Neuron (in vitro differentiated cells): Measurements from ENCODE around the gene ASIP.
"Not testable (repeated sequence)": the region's sequence is repeated elsewhere in the genome, so short reads cannot be mapped to it uniquely, and the experiment has no call there.

Experiments
- H2AFZ ChIP-seq: one replicate; pipeline ENCODE4 v1.6.1; 2013; ENCODE audit warnings: low read depth, mild to moderate bottlenecking, inconsistent platforms, low read length, moderate library complexity
- H3K27me3 ChIP-seq: one replicate; pipeline ENCODE4 v1.6.1; 2013; ENCODE audit warnings: low read length; ENCODE audit not compliant: insufficient read depth
- H3K36me3 ChIP-seq: one replicate; pipeline ENCODE4 v1.6.1; 2013; ENCODE audit warnings: low read length; ENCODE audit not compliant: insufficient read depth
- H3K4me1 ChIP-seq: one replicate; pipeline ENCODE4 v1.6.1; 2013; ENCODE audit warnings: low read length; ENCODE audit not compliant: insufficient read depth
- H3K4me3 ChIP-seq: 2 replicates; pipeline ENCODE4 v1.5.1; 2013; ENCODE audit warnings: mild to moderate bottlenecking, low read length, moderate library complexity
- H3K9me3 ChIP-seq: one replicate; pipeline ENCODE4 v1.6.1; 2013; ENCODE audit warnings: low read length

The ASIP gene

DNA sequence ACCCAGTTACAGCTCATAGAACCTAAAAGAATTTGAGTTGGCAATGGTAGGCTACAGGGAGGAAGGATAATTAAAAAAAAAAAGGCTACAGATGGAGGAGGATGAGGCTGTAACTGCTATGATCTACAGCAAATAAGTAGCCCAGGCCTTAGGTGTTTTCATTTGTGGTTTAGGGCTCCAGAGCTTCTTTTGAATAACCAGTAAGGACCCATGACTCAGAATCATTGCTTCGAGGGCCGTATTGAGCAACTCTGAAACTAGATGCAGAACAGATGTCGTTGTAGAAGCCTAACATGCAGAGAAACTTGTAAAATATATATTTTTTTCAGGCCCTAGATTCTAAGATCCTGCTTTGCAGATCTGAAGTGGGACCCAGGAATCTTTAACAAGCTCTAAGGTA is 19.0 kb upstream of the ASIP start:
- Histone ChIP-seq H3K36me3 (no peaks in the 10 kb centered on the region), H3K27me3 (peaks cover 5% of the 10 kb centered on the region), H3K4me1 (no peaks in the 10 kb centered on the region), H3K9me3 (no peaks in the 10 kb centered on the region), H3K4me3 (no peak overlapping the region), H2AFZ (no peak overlapping the region)

DNA sequence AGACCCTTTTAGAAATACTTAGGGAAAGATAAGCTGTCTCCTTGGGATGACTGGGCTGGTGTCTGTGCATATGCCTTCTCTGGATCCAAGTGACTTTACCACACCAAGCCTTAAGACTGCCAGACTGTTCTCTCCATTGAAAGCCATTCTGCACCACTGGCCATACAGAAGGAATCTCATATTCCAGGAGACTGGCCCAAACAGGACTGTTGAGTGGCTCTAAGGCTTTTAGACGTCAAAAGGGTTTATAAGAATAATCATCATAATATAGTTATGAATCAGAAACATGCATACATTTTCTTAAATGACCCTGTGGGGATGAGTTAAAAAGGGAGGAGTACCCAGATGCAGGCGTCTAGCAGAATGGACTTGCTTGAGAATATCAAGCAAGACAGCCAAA is 17.0 kb upstream of the ASIP start:
- H3K9me3 ChIP-seq, H2AFZ ChIP-seq, H3K4me3 ChIP-seq, H3K4me1 ChIP-seq, H3K27me3 ChIP-seq, H3K36me3 ChIP-seq: not testable (repeated sequence)

- Histone ChIP-seq H2AFZ (no peak overlapping the region), H3K9me3 (no peaks in the 10 kb centered on the region), H3K4me1 (no peaks in the 10 kb centered on the region), H3K36me3 (no peaks in the 10 kb centered on the region), H3K4me3 (no peak overlapping the region), H3K27me3 (no peaks in the 10 kb centered on the region)
Measured at GRCh38 chr20:34231634-34232033, 9.6 kb upstream of the ASIP start.

DNA sequence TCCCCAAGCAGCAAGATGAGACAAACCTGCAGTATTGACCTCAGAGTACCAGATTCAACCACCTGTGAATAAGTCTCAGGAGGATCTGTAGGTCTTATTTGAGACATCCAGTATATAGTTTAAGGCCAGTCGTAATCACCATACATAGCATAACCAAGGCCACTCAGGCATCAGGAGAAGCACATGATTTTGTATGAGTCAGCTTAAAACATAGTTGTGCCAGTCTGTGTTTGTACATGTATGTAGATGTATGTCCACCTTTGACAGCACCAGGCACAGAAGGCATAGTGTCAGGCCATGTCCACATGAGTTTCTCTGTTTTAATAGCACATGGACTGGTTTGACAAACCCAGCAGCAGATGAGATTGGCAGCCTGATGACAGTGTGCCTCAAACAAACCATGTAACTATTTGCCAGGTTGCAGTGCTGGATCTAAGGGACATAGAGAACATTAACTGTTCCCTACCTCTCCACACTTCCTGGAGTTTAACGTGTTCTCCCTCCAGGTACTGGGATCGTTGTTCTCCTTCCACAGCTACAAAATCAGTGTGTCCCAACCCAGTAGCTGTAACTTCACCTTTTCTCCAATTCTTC is 8.6 kb upstream of the ASIP start:
- Histone ChIP-seq H2AFZ (no peak overlapping the region), H3K36me3 (no peaks in the 10 kb centered on the region)

DNA sequence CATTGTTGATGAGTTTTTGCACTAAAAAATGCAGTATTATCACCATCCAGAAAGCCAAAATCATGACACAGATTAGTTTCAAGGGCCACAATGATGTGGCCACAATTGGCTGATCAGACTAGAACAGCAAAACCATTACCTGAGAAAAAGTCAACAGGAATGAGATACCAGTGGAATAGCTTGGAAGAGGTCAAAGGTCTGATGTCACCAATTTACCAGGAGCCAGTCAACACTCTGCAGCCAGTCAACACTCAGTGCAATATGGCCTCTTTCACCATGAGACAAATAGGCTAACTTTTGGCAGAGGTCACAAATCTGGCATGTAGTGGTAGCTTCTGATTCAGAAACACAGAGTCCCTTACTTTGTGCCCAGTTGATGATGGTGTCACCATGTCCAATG is 7.5 kb upstream of the ASIP start:
- Histone ChIP-seq H3K4me1 (no peaks in the 10 kb centered on the region), H3K27me3 (no peaks in the 10 kb centered on the region), H3K9me3 (no peaks in the 10 kb centered on the region), H2AFZ (no peak overlapping the region), H3K4me3 (no peak overlapping the region), H3K36me3 (no peaks in the 10 kb centered on the region)

More for the DNA sequence above, 8.6 kb upstream of the ASIP start:
- no peaks in the 10 kb centered on the region for H3K4me1 ChIP-seq
- no peak overlapping the region for H3K4me3 ChIP-seq
- H3K27me3 ChIP-seq = no peaks in the 10 kb centered on the region
- no peaks in the 10 kb centered on the region for H3K9me3 ChIP-seq

DNA sequence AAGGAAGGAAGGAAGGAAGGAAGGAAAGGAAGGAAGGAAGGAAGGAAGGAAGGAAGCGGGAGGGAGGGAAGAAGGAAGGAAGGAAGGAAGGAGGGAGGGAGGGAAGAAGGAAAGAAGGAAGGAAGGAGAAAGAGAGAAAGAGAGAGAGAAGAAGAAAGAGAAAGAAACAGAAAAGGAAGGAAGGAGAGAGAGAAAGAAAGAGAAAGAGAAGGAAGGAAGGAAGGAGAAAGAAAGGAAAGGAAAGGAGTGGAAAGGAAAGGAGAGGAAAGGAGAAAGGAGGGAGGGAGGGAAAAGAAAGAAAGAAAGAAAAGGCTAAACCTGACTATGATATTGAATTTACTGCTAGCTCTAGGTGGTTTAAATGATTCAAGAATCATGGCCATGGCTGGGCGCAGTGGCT is 5.3 kb upstream of the ASIP start:
- Histone ChIP-seq H3K4me3 (no peak overlapping the region), H3K4me1 (no peaks in the 10 kb centered on the region), H3K27me3 (no peaks in the 10 kb centered on the region), H3K9me3 (no peaks in the 10 kb centered on the region), H2AFZ (no peak overlapping the region), H3K36me3 (no peaks in the 10 kb centered on the region)

DNA sequence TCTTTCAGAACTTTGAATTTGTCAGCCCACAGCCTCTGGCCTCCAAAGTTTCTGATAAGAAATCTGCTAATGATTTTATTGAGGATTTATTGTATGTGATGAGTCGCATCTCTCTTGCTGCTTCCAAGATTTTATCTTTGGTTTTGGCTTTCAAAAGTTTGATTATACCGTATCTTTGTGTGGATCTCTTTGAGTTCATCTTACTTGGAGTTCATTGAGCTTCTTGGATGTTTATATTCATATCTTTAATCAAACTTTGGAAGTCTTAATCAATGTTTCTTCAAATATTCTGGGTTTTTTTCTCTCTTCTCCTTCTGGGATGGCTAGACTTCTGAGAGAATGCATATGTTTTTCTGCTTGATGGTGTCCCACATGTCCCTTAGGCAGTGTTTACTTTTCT is 3.3 kb upstream of the ASIP start:
- H3K27me3 ChIP-seq = no peaks in the 10 kb centered on the region
- no peaks in the 10 kb centered on the region for H3K4me1 ChIP-seq
- H3K36me3 ChIP-seq = no peaks in the 10 kb centered on the region
- no peak overlapping the region for H2AFZ ChIP-seq
- H3K9me3 ChIP-seq = no peaks in the 10 kb centered on the region
- no peak overlapping the region for H3K4me3 ChIP-seq

- no peak overlapping the region for H3K4me3 ChIP-seq
- no peak overlapping the region for H2AFZ ChIP-seq
- no peaks in the 10 kb centered on the region for H3K36me3 ChIP-seq
- no peaks in the 10 kb centered on the region for H3K27me3 ChIP-seq
- no peaks in the 10 kb centered on the region for H3K9me3 ChIP-seq
- no peaks in the 10 kb centered on the region for H3K4me1 ChIP-seq
Measured at GRCh38 chr20:34240121-34240520, 1.1 kb upstream of the ASIP start.

DNA sequence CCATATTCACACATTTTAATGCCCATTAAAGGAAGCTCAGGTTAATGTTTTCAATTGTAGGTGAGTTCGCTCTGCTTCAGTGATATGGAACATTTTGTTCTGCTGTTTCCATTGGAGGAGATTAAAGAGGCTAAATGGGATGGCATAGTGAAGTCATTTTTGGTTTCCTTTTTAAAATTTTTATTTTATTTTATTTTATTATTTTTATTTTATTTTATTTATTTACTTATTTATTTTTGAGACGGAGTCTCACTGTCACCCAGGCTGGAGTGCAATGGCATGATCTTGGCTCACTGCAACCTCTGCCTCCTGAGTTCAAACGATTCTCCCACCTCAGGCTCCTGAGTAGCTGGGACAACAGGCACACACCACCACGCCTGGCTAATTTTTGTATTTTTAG is 792 bp downstream of the ASIP start:
- not testable (repeated sequence) for H3K27me3 ChIP-seq, H3K9me3 ChIP-seq, H3K4me1 ChIP-seq, H3K36me3 ChIP-seq, H2AFZ ChIP-seq, H3K4me3 ChIP-seq

DNA sequence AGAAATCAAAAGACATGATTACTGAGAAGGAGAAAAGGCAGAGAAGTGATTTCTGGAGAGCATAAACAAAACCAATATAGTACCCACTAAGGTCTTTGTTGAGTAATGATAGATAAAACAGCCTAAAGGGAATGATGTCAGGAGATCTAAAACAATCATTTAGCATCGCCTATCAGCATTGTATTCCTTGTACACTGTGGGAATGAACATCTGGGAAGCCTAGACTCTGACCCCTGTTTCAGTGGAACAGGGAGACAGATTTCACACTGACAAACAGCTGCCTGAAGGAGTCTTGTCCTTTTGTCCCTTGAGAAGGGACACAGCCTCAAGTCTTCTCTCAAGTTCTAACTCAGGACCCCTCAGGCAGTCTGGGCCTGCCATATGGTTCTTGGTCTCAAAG is 1.7 kb downstream of the ASIP start:
- Histone ChIP-seq H3K4me3 (no peak overlapping the region), H3K36me3 (no peaks in the 10 kb centered on the region), H3K4me1 (no peaks in the 10 kb centered on the region), H2AFZ (no peak overlapping the region), H3K27me3 (no peaks in the 10 kb centered on the region), H3K9me3 (no peaks in the 10 kb centered on the region)

DNA sequence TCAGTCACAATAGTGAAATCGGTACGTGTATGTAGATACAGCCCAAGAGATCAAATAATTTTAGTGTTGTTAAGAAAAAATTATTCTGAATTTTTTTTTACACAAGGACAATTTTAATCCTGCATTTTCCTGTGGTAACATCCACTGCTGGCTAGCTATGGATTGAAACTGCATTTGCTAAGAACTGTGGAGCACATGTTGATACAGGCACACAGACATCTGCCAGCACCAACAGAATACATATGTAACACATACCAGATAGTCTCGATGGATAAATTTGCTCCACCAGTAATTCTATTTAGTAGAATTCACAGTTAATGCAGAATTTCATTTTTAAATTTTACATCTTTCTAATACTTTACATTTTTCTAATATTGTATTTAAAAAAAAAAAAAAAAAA is 2.2 kb downstream of the ASIP start:
- no peak overlapping the region for H2AFZ ChIP-seq
- H3K36me3 ChIP-seq = no peaks in the 10 kb centered on the region
- H3K4me3 ChIP-seq = no peak overlapping the region
- no peaks in the 10 kb centered on the region for H3K4me1 ChIP-seq
- H3K9me3 ChIP-seq = no peaks in the 10 kb centered on the region
- H3K27me3 ChIP-seq = no peaks in the 10 kb centered on the region

GRCh38 chr20:34246126-34246626 is 5.0 kb downstream of the ASIP start:
- no peaks in the 10 kb centered on the region for H3K27me3 ChIP-seq
- no peak overlapping the region for H3K4me3 ChIP-seq
- no peaks in the 10 kb centered on the region for H3K4me1 ChIP-seq
- H3K9me3 ChIP-seq = no peaks in the 10 kb centered on the region
- no peak overlapping the region for H2AFZ ChIP-seq
- no peaks in the 10 kb centered on the region for H3K36me3 ChIP-seq

- Histone ChIP-seq H3K36me3 (no peaks in the 10 kb centered on the region), H3K4me1 (peaks cover 6% of the 10 kb centered on the region)
Measured at GRCh38 chr20:34249291-34249690, 8.1 kb downstream of the ASIP start.

GRCh38 chr20:34250005-34250404 is 8.8 kb downstream of the ASIP start:
- H2AFZ ChIP-seq = no peak overlapping the region
- no peak overlapping the region for H3K4me3 ChIP-seq
- H3K36me3 ChIP-seq = no peaks in the 10 kb centered on the region
- H3K27me3 ChIP-seq = no peaks in the 10 kb centered on the region
- H3K9me3 ChIP-seq = no peaks in the 10 kb centered on the region
- peaks cover 6% of the 10 kb centered on the region for H3K4me1 ChIP-seq

More at GRCh38 chr20:34249291-34249690, 8.1 kb downstream of the ASIP start:
- Histone ChIP-seq H2AFZ (no peak overlapping the region), H3K9me3 (no peaks in the 10 kb centered on the region), H3K4me3 (no peak overlapping the region), H3K27me3 (no peaks in the 10 kb centered on the region)
